GM10248 (cell line): Measurements from ENCODE around the gene SPACA9.

ENCODE experiments used
- CTCF ChIA-PET: fragments of 300-600 bp; sonication (Branson Sonifier 250); formaldehyde crosslinking; extraction: SDS; loops from one replicate; lab custom pipeline; 2021; ENCODE audit warnings: antibody characterized with exemption; lab: Yijun Ruan, JAX
- POLR2A ChIA-PET: fragments of 350-650 bp; sonication (Branson Sonifier 250); formaldehyde crosslinking; extraction: SDS; loops from one replicate; lab custom pipeline; 2020; ENCODE audit warnings: antibody characterized with exemption; lab: Yijun Ruan, JAX
- DNase-seq: peaks from one replicate; pipeline ENCODE4 v3.0.0; 2012; ENCODE audit errors: extremely low spot score
- CTCF ChIP-seq: IDR thresholded peaks from 2 replicates; pipeline ENCODE4 v1.5.1; 2012; ENCODE audit warnings: mild to moderate bottlenecking, low read depth; ENCODE audit errors: extremely low read depth, missing control alignments, control extremely low read depth

SPACA9 gene

GRCh38 chr9:132885720-132886333 is 7.1 kb downstream of the SPACA9 start:
- POLR2A ChIA-PET, result no interaction called here
- no peak for TF ChIP-seq CTCF
- no peak for DNase-seq
- CTCF ChIA-PET, result interaction anchor here (1.1 to 4.7 kb wide), 3 partner anchors 12 to 37 kb away, joined by 3 to 42 read pairs (median 8); no protein-coding TSS in a partner anchor

GRCh38 chr9:132886334-132886725 is 7.6 kb downstream of the SPACA9 start:
- no peak for TF ChIP-seq CTCF
- POLR2A ChIA-PET, result no interaction called here
- CTCF ChIA-PET, result interaction anchor here (2.9 to 4.7 kb wide), 2 partner anchors 12 to 16 kb away, joined by 8 to 42 read pairs; no protein-coding TSS in a partner anchor
- DNase-seq, result no peak

GRCh38 chr9:132887181-132888120 is 8.8 kb downstream of the SPACA9 start:
- TF ChIP-seq CTCF, result no peak
- no peak for DNase-seq
- ChIA-PET CTCF (interaction anchor here (2.9 kb wide), 1 partner anchor 11 kb away, joined by 8 read pairs; no protein-coding TSS in a partner anchor), POLR2A (no interaction called here)

GRCh38 chr9:132888151-132888550 is 9.5 kb downstream of the SPACA9 start:
- POLR2A ChIA-PET, result no interaction called here
- no peak for DNase-seq
- TF ChIP-seq CTCF, result no peak
- CTCF ChIA-PET, result interaction anchor here (2.3 kb wide), 1 partner anchor 13 kb away, joined by 7 read pairs; no protein-coding TSS in a partner anchor

GRCh38 chr9:132892400-132892799 is 13.7 kb downstream of the SPACA9 start:
- POLR2A ChIA-PET, result no interaction called here
- no peak for DNase-seq
- CTCF ChIA-PET, result interaction anchor here (3.2 to 4.8 kb wide), 2 partner anchors 12 to 13 kb away, joined by 10 to 33 read pairs; partner anchors contain the start of gene SPACA9
- no peak for TF ChIP-seq CTCF

GRCh38 chr9:132894346-132894745 is 15.6 kb downstream of the SPACA9 start:
- POLR2A ChIA-PET, result no interaction called here

More at GRCh38 chr9:132894346-132894745, 15.6 kb downstream of the SPACA9 start:
- CTCF ChIA-PET, result interaction anchor here (3.2 to 4.8 kb wide), 2 partner anchors 10 to 15 kb away, joined by 10 to 33 read pairs; partner anchors contain the start of gene SPACA9
- TF ChIP-seq CTCF, result no peak
- no peak for DNase-seq
